HEK293 (cell line): ENCODE results near the gene PRRC2B.
A peak's percentile ranks its signal among the peaks of the same experiment; 100 is the strongest.

Experiments
- CTCF ChIA-PET: fragments of 350-600 bp; formaldehyde crosslinking; extraction: SDS; loops from one replicate; lab custom pipeline; 2021; ENCODE audit warnings: antibody characterized with exemption; lab: Yijun Ruan, JAX
- POLR2A ChIA-PET: fragments of 300-600 bp; formaldehyde crosslinking; extraction: SDS; loops from one replicate; lab custom pipeline; 2020; ENCODE audit warnings: antibody characterized with exemption, inconsistent platforms; lab: Yijun Ruan, JAX
- H3K27ac ChIP-seq: fragments of 200-500 bp; sonication (Bioruptor generic); 2 replicates; pipeline ENCODE4 v1.5.1; 2014; ENCODE audit warnings: low read depth, low read length, control low read depth, inconsistent platforms; ENCODE audit errors: extremely low read depth
- H3K36me3 ChIP-seq, 2 experiments: fragments of 200-500 bp in 1 of 2; sonication (Bioruptor generic) in 1 of 2; 1 replicate in 1 of 2; 2 replicates in 1 of 2; pipeline ENCODE4 v1.5.1; 2014 to 2017; ENCODE audit warnings: inconsistent platforms in 2 of 2, low read length in 2 of 2; ENCODE audit not compliant: control insufficient read depth in 2 of 2, insufficient read depth in 1 of 2
- H3K4me1 ChIP-seq: fragments of 200-500 bp; sonication (Bioruptor generic); 2 replicates; pipeline ENCODE4 v1.5.1; 2014; ENCODE audit warnings: mild to moderate bottlenecking, low read length, inconsistent platforms; ENCODE audit not compliant: control insufficient read depth, insufficient read depth
- H3K4me3 ChIP-seq: 2 replicates; pipeline ENCODE4 v1.5.1; 2011; ENCODE audit warnings: low read depth, mild to moderate bottlenecking, control low read depth, low read length, moderate library complexity
- H3K9me3 ChIP-seq: fragments of 200-500 bp; sonication (Bioruptor generic); 2 replicates; pipeline ENCODE4 v1.5.1; 2014; ENCODE audit warnings: low read depth, low read length, inconsistent platforms; ENCODE audit not compliant: control insufficient read depth, insufficient read depth
- BCL11B ChIP-seq: fragments of 450-650 bp; formaldehyde crosslinking; IDR thresholded peaks from 2 replicates; pipeline ENCODE4 v1.5.1; 2016; ENCODE audit warnings: low read depth, missing biosample characterization, missing genetic modification characterization
- GLIS1 ChIP-seq: fragments of 450-650 bp; formaldehyde crosslinking; IDR thresholded peaks from 2 replicates; pipeline ENCODE4 v1.5.1; 2016; ENCODE audit warnings: missing biosample characterization, missing genetic modification characterization
- SCRT1 ChIP-seq: fragments of 450-650 bp; formaldehyde crosslinking; IDR thresholded peaks from 2 replicates; pipeline ENCODE4 v1.5.1; 2016; ENCODE audit warnings: missing biosample characterization, missing genetic modification characterization, borderline replicate concordance
- SCRT2 ChIP-seq: fragments of 450-650 bp; formaldehyde crosslinking; IDR thresholded peaks from 2 replicates; pipeline ENCODE4 v1.5.1; 2016; ENCODE audit warnings: missing biosample characterization, missing genetic modification characterization
- SP2 ChIP-seq: fragments of 450-650 bp; formaldehyde crosslinking; IDR thresholded peaks from 2 replicates; pipeline ENCODE4 v1.5.1; 2016; ENCODE audit warnings: missing biosample characterization, missing genetic modification characterization
- SP3 ChIP-seq: fragments of 450-650 bp; formaldehyde crosslinking; IDR thresholded peaks from 2 replicates; pipeline ENCODE4 v1.5.1; 2016; ENCODE audit warnings: missing biosample characterization, missing genetic modification characterization
- ZBTB7A ChIP-seq: fragments of 450-650 bp; formaldehyde crosslinking; IDR thresholded peaks from 2 replicates; pipeline ENCODE4 v1.5.1; 2016; ENCODE audit warnings: low read depth, missing biosample characterization, missing genetic modification characterization
- ZFP41 ChIP-seq: fragments of 450-650 bp; formaldehyde crosslinking; IDR thresholded peaks from 2 replicates; pipeline ENCODE4 v1.5.1; 2016; ENCODE audit warnings: missing biosample characterization, missing genetic modification characterization, borderline replicate concordance
- ZIC2 ChIP-seq: fragments of 450-650 bp; formaldehyde crosslinking; IDR thresholded peaks from 2 replicates; pipeline ENCODE4 v1.5.1; 2016; ENCODE audit warnings: missing biosample characterization, missing genetic modification characterization
- ZNF155 ChIP-seq: fragments of 450-650 bp; formaldehyde crosslinking; IDR thresholded peaks from 2 replicates; pipeline ENCODE4 v1.5.1; 2016; ENCODE audit warnings: missing biosample characterization, missing genetic modification characterization
- ZNF184 ChIP-seq: fragments of 450-650 bp; IDR thresholded peaks from 2 replicates; pipeline ENCODE4 v1.5.1; 2018; ENCODE audit warnings: missing biosample characterization, mild to moderate bottlenecking, missing genetic modification characterization
- ZNF202 ChIP-seq: fragments of 450-650 bp; formaldehyde crosslinking; IDR thresholded peaks from 2 replicates; pipeline ENCODE4 v1.5.1; 2016; ENCODE audit warnings: missing biosample characterization, missing genetic modification characterization, borderline replicate concordance
- ZNF311 ChIP-seq: fragments of 450-650 bp; formaldehyde crosslinking; IDR thresholded peaks from 2 replicates; pipeline ENCODE4 v1.5.1; 2017; ENCODE audit warnings: missing biosample characterization, missing genetic modification characterization, borderline replicate concordance
- ZNF335 ChIP-seq: fragments of 450-650 bp; formaldehyde crosslinking; conservative IDR thresholded peaks from 2 replicates; pipeline ENCODE4 v1.5.1; 2016; ENCODE audit warnings: missing biosample characterization, missing genetic modification characterization
- ZNF341 ChIP-seq: fragments of 450-650 bp; formaldehyde crosslinking; IDR thresholded peaks from 2 replicates; pipeline ENCODE4; 2016; ENCODE audit warnings: low read depth, missing biosample characterization, missing genetic modification characterization
- ZNF510 ChIP-seq: fragments of 450-650 bp; formaldehyde crosslinking; IDR thresholded peaks from 2 replicates; pipeline ENCODE4 v1.5.1; 2018; ENCODE audit warnings: mild to moderate bottlenecking, missing genetic modification characterization, missing biosample characterization; ENCODE audit not compliant: insufficient replicate concordance
- ZNF544 ChIP-seq: fragments of 450-650 bp; formaldehyde crosslinking; IDR thresholded peaks from 2 replicates; pipeline ENCODE4 v1.5.0; 2017; ENCODE audit warnings: missing biosample characterization, missing genetic modification characterization
- ZNF548 ChIP-seq: fragments of 450-650 bp; formaldehyde crosslinking; IDR thresholded peaks from 2 replicates; pipeline ENCODE4 v1.5.1; 2016; ENCODE audit warnings: missing biosample characterization, missing genetic modification characterization
- ZNF561 ChIP-seq: fragments of 450-650 bp; IDR thresholded peaks from 2 replicates; pipeline ENCODE4 v1.5.1; 2018; ENCODE audit warnings: missing biosample characterization, missing genetic modification characterization, borderline replicate concordance
- ZNF600 ChIP-seq: fragments of 450-650 bp; formaldehyde crosslinking; IDR thresholded peaks from 2 replicates; pipeline ENCODE4 v1.5.1; 2016; ENCODE audit warnings: missing biosample characterization, missing genetic modification characterization
- ZNF677 ChIP-seq: fragments of 450-650 bp; IDR thresholded peaks from 2 replicates; pipeline ENCODE4 v1.5.0; 2018; ENCODE audit warnings: missing biosample characterization, mild to moderate bottlenecking, missing genetic modification characterization, moderate library complexity
- ZNF830 ChIP-seq: fragments of 450-650 bp; IDR thresholded peaks from 2 replicates; pipeline ENCODE4 v1.5.0; 2018; ENCODE audit warnings: missing biosample characterization, missing genetic modification characterization, low read depth, mild to moderate bottlenecking, moderate library complexity
- TF ChIP-seq, protein P1 (sequence below): fragments of 450-650 bp; formaldehyde crosslinking; IDR thresholded peaks from 2 replicates; pipeline ENCODE4 v1.5.1; 2016; ENCODE audit warnings: missing biosample characterization, missing genetic modification characterization
- TF ChIP-seq, protein P2 (sequence below): fragments of 450-650 bp; IDR thresholded peaks from 2 replicates; pipeline ENCODE4 v1.5.1; 2018; ENCODE audit warnings: missing biosample characterization, missing genetic modification characterization
- TF ChIP-seq, protein P3 (sequence below): fragments of 450-650 bp; formaldehyde crosslinking; IDR thresholded peaks from 2 replicates; pipeline ENCODE4 v1.5.1; 2016; ENCODE audit warnings: missing biosample characterization, missing genetic modification characterization
- TF ChIP-seq, protein P4 (sequence below): fragments of 450-650 bp; formaldehyde crosslinking; IDR thresholded peaks from 2 replicates; pipeline ENCODE4 v1.5.1; 2016; ENCODE audit warnings: missing biosample characterization, missing genetic modification characterization

PRRC2B gene

DNA sequence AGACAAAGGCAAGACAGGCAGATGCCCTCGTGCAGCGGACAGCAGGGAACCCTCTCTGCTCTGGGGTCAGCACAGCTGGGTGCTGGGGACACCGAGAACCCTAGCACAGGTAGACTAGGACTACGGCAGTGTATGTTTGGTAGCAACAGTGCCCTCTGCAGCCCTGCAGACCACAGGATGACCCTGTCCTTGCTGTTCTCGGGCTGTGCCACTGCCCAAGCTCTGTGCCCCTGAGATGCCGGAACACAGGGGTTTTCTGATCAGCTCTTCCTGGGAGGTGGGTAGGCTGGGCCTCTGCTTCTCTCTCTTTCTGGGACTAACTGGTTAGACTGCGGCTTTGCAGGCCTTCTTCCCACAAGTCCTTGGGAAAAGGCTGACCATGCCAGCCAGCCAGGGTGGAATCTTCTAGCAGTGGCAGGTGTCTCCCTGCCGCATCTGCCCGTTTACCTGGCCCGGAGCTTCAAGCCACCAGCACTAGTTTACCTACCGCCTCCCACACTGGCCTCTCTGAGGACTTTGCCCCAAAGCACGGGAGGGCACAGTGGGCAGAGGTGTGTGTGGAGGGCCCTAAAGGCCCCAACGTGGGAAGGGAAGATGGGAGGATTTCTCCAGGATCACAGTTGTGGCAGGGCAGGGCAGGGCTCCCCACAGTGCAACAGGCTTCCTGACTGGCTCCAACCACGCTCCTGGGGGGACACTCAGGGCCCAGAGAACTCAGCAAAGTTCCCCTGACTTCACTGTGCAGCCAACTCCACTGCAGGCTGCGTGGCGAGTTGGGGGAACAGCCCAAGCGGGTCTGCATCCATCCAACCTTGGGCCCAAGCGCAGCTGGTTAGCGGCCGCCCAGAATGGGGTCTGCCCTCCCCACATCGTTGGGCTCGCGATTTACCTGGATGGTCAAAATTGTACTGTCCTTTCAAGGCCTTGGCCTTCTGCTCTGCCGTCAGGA is 136.0 kb downstream of the PRRC2B start:
- CTCF ChIA-PET = interaction anchor here (0.6 to 1.3 kb wide), 3 partner anchors 24 to 224 kb away, joined by 3 read pairs; no protein-coding TSS in a partner anchor
- 0 out of 2 replicates have a peak, but pooled peaks cover 2% of the 10 kb centered on the region for H3K4me1 ChIP-seq
- TF ChIP-seq SP3 (tag by site-specific recombination) = no peak
- no peak for TF ChIP-seq ZNF830 (tag by site-specific recombination)
- peak; percentile 16; the same call in 1 of the 2 replicates for TF ChIP-seq SCRT1 (tag by site-specific recombination)
- no peak for TF ChIP-seq ZNF548 (tag by site-specific recombination)
- TF ChIP-seq, protein P1, sequence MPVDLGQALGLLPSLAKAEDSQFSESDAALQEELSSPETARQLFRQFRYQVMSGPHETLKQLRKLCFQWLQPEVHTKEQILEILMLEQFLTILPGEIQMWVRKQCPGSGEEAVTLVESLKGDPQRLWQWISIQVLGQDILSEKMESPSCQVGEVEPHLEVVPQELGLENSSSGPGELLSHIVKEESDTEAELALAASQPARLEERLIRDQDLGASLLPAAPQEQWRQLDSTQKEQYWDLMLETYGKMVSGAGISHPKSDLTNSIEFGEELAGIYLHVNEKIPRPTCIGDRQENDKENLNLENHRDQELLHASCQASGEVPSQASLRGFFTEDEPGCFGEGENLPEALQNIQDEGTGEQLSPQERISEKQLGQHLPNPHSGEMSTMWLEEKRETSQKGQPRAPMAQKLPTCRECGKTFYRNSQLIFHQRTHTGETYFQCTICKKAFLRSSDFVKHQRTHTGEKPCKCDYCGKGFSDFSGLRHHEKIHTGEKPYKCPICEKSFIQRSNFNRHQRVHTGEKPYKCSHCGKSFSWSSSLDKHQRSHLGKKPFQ (tag by site-specific recombination) = no peak
- no peak for TF ChIP-seq ZNF311 (tag by site-specific recombination)
- peak overlapping the region; percentile 89 for H3K4me3 ChIP-seq
- POLR2A ChIA-PET = interaction anchor here (0.6 to 1.0 kb wide), 4 partner anchors 17 to 763 kb away, joined by 3 to 5 read pairs (median 3); no protein-coding TSS in a partner anchor
- peak overlapping the region; percentile 88 for H3K27ac ChIP-seq
- H3K9me3 ChIP-seq = no peaks in the 10 kb centered on the region
- H3K36me3 ChIP-seq = peaks cover 17 to 55% of the 10 kb centered on the region in 2 experiments; a peak in 2 of 3 replicates

DNA sequence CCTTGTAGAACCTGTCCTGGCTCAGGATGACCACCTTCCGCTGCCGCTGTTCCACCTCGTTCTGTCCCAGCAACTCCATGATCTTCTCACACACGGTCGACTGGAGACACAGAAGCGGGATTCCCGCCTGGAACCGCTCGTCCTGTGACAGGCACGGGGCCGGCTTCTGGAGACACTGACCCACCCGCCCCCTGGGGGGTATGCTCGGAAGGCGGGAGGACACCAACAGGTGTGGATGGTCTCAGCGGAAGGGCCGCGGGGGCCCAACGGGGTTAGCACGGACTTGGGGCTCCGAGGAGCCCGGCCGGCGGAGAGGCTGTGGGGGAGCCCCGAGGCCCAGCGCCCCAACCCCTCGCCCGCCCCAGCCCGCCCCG is 136.6 kb downstream of the PRRC2B start:
- ChIA-PET CTCF (interaction anchor here (1.3 kb wide), 1 partner anchor 210 kb away, joined by 3 read pairs; no protein-coding TSS in a partner anchor), POLR2A (no interaction called here)
- TF ChIP-seq ZNF335 (tag by site-specific recombination) (peak; percentile 21; the same call in 1 of the 2 replicates), ZNF341 (tag by site-specific recombination) (peak; percentile 88), GLIS1 (0 out of 2 replicates have a peak, but pooled peaks have one; percentile 10), ZBTB7A (tag by site-specific recombination) (peak; percentile 62; the same call in 1 of the 2 replicates), SP2 (0 out of 2 replicates have a peak, but pooled peaks have one; percentile 6), ZIC2 (tag by site-specific recombination) (0 out of 2 replicates have a peak, but pooled peaks have one; percentile 21), ZFP41 (tag by site-specific recombination) (no peak), ZNF561 (no peak), ZNF184 (tag by site-specific recombination) (no peak), BCL11B (tag by site-specific recombination) (no peak), ZNF155 (tag by site-specific recombination) (no peak), ZNF600 (peak; percentile 74; the same call in 1 of the 2 replicates), ZNF544 (no peak), ZNF677 (tag by site-specific recombination) (no peak), ZNF202 (tag by site-specific recombination) (no peak), ZNF510 (no peak), SCRT2 (tag by site-specific recombination) (0 out of 2 replicates have a peak, but pooled peaks have one; percentile 23)
- TF ChIP-seq, protein P2, sequence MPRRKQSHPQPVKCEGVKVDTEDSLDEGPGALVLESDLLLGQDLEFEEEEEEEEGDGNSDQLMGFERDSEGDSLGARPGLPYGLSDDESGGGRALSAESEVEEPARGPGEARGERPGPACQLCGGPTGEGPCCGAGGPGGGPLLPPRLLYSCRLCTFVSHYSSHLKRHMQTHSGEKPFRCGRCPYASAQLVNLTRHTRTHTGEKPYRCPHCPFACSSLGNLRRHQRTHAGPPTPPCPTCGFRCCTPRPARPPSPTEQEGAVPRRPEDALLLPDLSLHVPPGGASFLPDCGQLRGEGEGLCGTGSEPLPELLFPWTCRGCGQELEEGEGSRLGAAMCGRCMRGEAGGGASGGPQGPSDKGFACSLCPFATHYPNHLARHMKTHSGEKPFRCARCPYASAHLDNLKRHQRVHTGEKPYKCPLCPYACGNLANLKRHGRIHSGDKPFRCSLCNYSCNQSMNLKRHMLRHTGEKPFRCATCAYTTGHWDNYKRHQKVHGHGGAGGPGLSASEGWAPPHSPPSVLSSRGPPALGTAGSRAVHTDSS (tag by site-specific recombination) = no peak
- TF ChIP-seq, protein P3, sequence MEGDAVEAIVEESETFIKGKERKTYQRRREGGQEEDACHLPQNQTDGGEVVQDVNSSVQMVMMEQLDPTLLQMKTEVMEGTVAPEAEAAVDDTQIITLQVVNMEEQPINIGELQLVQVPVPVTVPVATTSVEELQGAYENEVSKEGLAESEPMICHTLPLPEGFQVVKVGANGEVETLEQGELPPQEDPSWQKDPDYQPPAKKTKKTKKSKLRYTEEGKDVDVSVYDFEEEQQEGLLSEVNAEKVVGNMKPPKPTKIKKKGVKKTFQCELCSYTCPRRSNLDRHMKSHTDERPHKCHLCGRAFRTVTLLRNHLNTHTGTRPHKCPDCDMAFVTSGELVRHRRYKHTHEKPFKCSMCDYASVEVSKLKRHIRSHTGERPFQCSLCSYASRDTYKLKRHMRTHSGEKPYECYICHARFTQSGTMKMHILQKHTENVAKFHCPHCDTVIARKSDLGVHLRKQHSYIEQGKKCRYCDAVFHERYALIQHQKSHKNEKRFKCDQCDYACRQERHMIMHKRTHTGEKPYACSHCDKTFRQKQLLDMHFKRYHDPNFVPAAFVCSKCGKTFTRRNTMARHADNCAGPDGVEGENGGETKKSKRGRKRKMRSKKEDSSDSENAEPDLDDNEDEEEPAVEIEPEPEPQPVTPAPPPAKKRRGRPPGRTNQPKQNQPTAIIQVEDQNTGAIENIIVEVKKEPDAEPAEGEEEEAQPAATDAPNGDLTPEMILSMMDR (tag by site-specific recombination) = peak; percentile 35; the same call in 1 of the 2 replicates
- TF ChIP-seq, protein P4, sequence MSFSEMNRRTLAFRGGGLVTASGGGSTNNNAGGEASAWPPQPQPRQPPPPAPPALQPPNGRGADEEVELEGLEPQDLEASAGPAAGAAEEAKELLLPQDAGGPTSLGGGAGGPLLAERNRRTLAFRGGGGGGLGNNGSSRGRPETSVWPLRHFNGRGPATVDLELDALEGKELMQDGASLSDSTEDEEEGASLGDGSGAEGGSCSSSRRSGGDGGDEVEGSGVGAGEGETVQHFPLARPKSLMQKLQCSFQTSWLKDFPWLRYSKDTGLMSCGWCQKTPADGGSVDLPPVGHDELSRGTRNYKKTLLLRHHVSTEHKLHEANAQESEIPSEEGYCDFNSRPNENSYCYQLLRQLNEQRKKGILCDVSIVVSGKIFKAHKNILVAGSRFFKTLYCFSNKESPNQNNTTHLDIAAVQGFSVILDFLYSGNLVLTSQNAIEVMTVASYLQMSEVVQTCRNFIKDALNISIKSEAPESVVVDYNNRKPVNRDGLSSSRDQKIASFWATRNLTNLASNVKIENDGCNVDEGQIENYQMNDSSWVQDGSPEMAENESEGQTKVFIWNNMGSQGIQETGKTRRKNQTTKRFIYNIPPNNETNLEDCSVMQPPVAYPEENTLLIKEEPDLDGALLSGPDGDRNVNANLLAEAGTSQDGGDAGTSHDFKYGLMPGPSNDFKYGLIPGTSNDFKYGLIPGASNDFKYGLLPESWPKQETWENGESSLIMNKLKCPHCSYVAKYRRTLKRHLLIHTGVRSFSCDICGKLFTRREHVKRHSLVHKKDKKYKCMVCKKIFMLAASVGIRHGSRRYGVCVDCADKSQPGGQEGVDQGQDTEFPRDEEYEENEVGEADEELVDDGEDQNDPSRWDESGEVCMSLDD = no peak
- Histone ChIP-seq H3K36me3 (peaks cover 14 to 48% of the 10 kb centered on the region in 2 experiments; a peak in 2 of 3 replicates), H3K4me3 (peak overlapping the region; percentile 89), H3K9me3 (no peaks in the 10 kb centered on the region), H3K27ac (peak overlapping the region; percentile 88), H3K4me1 (0 out of 2 replicates have a peak, but pooled peaks cover 2% of the 10 kb centered on the region)
